ENCODE data around the gene BRI3.

BRI3 gene

GRCh38 chr7:98322331-98323270 lies 41.1 kb downstream of the BRI3 start:
- H3K14ac ChIP-seq (ENCODE audit: low read length) = no peak overlapping the region
- no CpG with 5 or more reads among the region's 24 CpGs for WGBS (ENCODE audit: extremely low coverage, insufficient coverage, insufficient read length)
- peaks cover 0 to 14% of the 10 kb centered on the region in 2 experiments for H3K4me1 ChIP-seq (ENCODE audit: control insufficient read depth in 1 of 2, insufficient read depth in 2 of 2, low read length in 2 of 2)
- no peak overlapping the region for H3K9ac ChIP-seq (ENCODE audit: low read length)
- H2AFZ ChIP-seq (ENCODE audit: insufficient read depth, low read length, poor library complexity) = no peak overlapping the region
- no peak overlapping the region for H2BK5ac ChIP-seq (ENCODE audit: low read depth, low read length, poor library complexity)
- no peak overlapping the region for H4K8ac ChIP-seq (ENCODE audit: low read depth, low read length)
- H3K9me3 ChIP-seq (ENCODE audit: insufficient read depth, low read depth, low read length) = peaks cover 3% of the 10 kb centered on the region
- no peak for DNase-seq
- H3K27me3 ChIP-seq (ENCODE audit: insufficient read depth, low read length) = no peaks in the 10 kb centered on the region
- no peaks in the 10 kb centered on the region for H3K79me2 ChIP-seq (ENCODE audit: control insufficient read depth, insufficient read depth, low read length, poor library complexity)
- H3K36me3 ChIP-seq (ENCODE audit: control insufficient read depth in 1 of 2, insufficient read depth in 2 of 2, low read length in 2 of 2) = peaks cover 6 to 11% of the 10 kb centered on the region in 2 experiments
- no peak overlapping the region for H4K91ac ChIP-seq (ENCODE audit: low read depth, low read length)
- H4K12ac ChIP-seq (ENCODE audit: low read depth, low read length) = no peak overlapping the region
- no peak overlapping the region for H2BK12ac ChIP-seq (ENCODE audit: low read length)
- no peak overlapping the region for H3K4me3 ChIP-seq (ENCODE audit: low read depth, low read length)
- H3K27ac ChIP-seq (ENCODE audit: low read depth, low read length) = no peak overlapping the region
- no peak overlapping the region for H3K4me2 ChIP-seq (ENCODE audit: low read length)
- peak overlapping the region; percentile 2 for H3K4ac ChIP-seq (ENCODE audit: low read depth, low read length)
- no peak overlapping the region for H2BK120ac ChIP-seq (ENCODE audit: insufficient read depth, low read length, poor library complexity)
- no peak overlapping the region for H2AK5ac ChIP-seq (ENCODE audit: low read length)
- peak overlapping the region; percentile 42 for H3K18ac ChIP-seq (ENCODE audit: low read length)
- H3K79me1 ChIP-seq (ENCODE audit: low read length) = peaks cover 2% of the 10 kb centered on the region
- no peak overlapping the region for H3K23ac ChIP-seq (ENCODE audit: low read length)

DNA sequence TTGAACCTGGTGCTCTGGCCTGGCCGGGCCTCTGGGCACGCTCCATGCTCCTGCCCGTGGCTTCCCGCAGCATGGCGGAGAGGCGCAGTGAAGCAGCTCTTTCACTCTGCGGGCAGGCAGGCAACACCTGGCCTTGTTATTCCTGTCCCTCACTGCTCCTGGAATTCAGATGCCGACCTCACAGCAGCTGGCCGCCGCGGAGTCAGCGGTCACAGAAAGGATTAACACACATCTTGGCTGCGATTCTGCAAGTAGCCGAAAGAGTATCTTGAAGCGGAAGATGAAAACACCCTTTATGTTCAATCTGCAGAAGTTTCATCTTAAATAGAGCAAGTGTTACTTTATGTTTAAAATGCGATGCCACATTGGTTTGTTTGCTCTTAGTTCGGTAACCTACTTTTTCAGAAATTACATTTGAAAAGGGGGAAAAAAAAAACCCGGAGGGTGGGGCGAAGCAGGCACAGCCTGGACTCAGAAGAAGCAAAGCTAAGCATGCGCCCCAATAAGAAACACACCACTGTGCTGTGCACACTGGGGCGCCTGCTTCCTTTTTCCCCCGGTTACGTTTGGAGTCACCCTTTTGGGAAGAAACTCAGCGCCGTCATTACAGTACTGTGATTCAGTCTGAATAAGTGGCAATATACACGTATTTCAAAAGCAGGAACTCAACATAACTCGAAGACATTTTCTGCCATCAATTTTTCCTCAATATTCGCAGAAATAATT lies 42.3 kb downstream of the BRI3 start:
- WGBS (ENCODE audit: extremely low coverage, insufficient coverage, insufficient read length) = no CpG with 5 or more reads among the region's 28 CpGs

DNA sequence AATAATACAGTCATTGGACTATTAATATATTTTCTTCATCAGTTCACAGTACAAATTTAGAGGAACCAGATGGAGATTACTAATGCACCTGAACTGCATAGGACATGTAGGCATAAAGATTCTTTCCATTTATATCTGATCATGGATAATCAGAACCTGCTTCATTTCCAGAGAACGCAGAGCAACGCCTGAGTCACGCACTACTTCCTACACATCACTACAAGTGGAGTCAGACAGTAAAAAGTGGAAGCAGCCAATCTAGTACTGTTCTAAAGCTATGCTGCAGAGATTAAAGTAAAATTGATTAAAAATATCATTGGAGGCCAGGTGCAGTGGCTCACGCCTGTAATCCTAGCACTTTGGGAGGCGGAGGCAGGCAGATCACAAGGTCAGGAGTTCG lies 43.3 kb downstream of the BRI3 start:
- Histone ChIP-seq H3K9ac (ENCODE audit: low read length) (no peak overlapping the region), H3K4me2 (ENCODE audit: low read length) (no peak overlapping the region), H4K12ac (ENCODE audit: low read depth, low read length) (no peak overlapping the region), H3K14ac (ENCODE audit: low read length) (no peak overlapping the region), H2AK5ac (ENCODE audit: low read length) (no peak overlapping the region), H3K4ac (ENCODE audit: low read depth, low read length) (no peak overlapping the region), H2AFZ (ENCODE audit: insufficient read depth, low read length, poor library complexity) (no peak overlapping the region), H3K27me3 (ENCODE audit: insufficient read depth, low read length) (no peaks in the 10 kb centered on the region), H3K4me1 (ENCODE audit: control insufficient read depth in 1 of 2, insufficient read depth in 2 of 2, low read length in 2 of 2) (peaks cover 6 to 20% of the 10 kb centered on the region in 2 experiments), H3K4me3 (ENCODE audit: low read depth, low read length) (no peak overlapping the region), H4K8ac (ENCODE audit: low read depth, low read length) (no peak overlapping the region), H3K79me2 (ENCODE audit: control insufficient read depth, insufficient read depth, low read length, poor library complexity) (no peaks in the 10 kb centered on the region), H2BK5ac (ENCODE audit: low read depth, low read length, poor library complexity) (no peak overlapping the region), H3K36me3 (ENCODE audit: control insufficient read depth in 1 of 2, insufficient read depth in 2 of 2, low read length in 2 of 2) (peaks cover 3 to 6% of the 10 kb centered on the region in 2 experiments), H3K79me1 (ENCODE audit: low read length) (peaks cover 4% of the 10 kb centered on the region), H3K18ac (ENCODE audit: low read length) (no peak overlapping the region), H3K9me3 (ENCODE audit: insufficient read depth, low read depth, low read length) (no peaks in the 10 kb centered on the region), H2BK120ac (ENCODE audit: insufficient read depth, low read length, poor library complexity) (no peak overlapping the region), H3K23ac (ENCODE audit: low read length) (no peak overlapping the region), H4K91ac (ENCODE audit: low read depth, low read length) (no peak overlapping the region), H2BK12ac (ENCODE audit: low read length) (no peak overlapping the region), H3K27ac (ENCODE audit: low read depth, low read length) (no peak overlapping the region)
- WGBS (ENCODE audit: extremely low coverage, insufficient coverage, insufficient read length) = no CpG with 5 or more reads among the region's 6 CpGs
- DNase-seq = no peak

More for the DNA sequence above, 42.3 kb downstream of the BRI3 start:
- Histone ChIP-seq H2AK5ac (ENCODE audit: low read length) (no peak overlapping the region), H2BK12ac (ENCODE audit: low read length) (no peak overlapping the region), H3K27me3 (ENCODE audit: insufficient read depth, low read length) (no peaks in the 10 kb centered on the region), H3K9me3 (ENCODE audit: insufficient read depth, low read depth, low read length) (no peaks in the 10 kb centered on the region), H4K8ac (ENCODE audit: low read depth, low read length) (no peak overlapping the region), H3K79me2 (ENCODE audit: control insufficient read depth, insufficient read depth, low read length, poor library complexity) (no peaks in the 10 kb centered on the region), H2BK5ac (ENCODE audit: low read depth, low read length, poor library complexity) (no peak overlapping the region), H3K4ac (ENCODE audit: low read depth, low read length) (no peak overlapping the region), H3K36me3 (ENCODE audit: control insufficient read depth in 1 of 2, insufficient read depth in 2 of 2, low read length in 2 of 2) (peaks cover 6 to 8% of the 10 kb centered on the region in 2 experiments), H2AFZ (ENCODE audit: insufficient read depth, low read length, poor library complexity) (no peak overlapping the region), H3K23ac (ENCODE audit: low read length) (no peak overlapping the region), H3K4me2 (ENCODE audit: low read length) (no peak overlapping the region), H3K4me3 (ENCODE audit: low read depth, low read length) (no peak overlapping the region), H4K91ac (ENCODE audit: low read depth, low read length) (no peak overlapping the region), H3K18ac (ENCODE audit: low read length) (no peak overlapping the region), H3K4me1 (ENCODE audit: control insufficient read depth in 1 of 2, insufficient read depth in 2 of 2, low read length in 2 of 2) (peaks cover 0 to 18% of the 10 kb centered on the region in 2 experiments), H4K12ac (ENCODE audit: low read depth, low read length) (no peak overlapping the region), H3K79me1 (ENCODE audit: low read length) (peaks cover 2% of the 10 kb centered on the region), H3K14ac (ENCODE audit: low read length) (no peak overlapping the region), H3K27ac (ENCODE audit: low read depth, low read length) (no peak overlapping the region), H3K9ac (ENCODE audit: low read length) (no peak overlapping the region), H2BK120ac (ENCODE audit: insufficient read depth, low read length, poor library complexity) (no peak overlapping the region)
- peak; percentile 79 to 89 for DNase-seq

- Histone ChIP-seq H4K91ac (ENCODE audit: low read depth, low read length) (no peak overlapping the region), H2AK5ac (ENCODE audit: low read length) (no peak overlapping the region), H3K79me2 (ENCODE audit: control insufficient read depth, insufficient read depth, low read length, poor library complexity) (no peaks in the 10 kb centered on the region), H2AFZ (ENCODE audit: insufficient read depth, low read length, poor library complexity) (no peak overlapping the region), H3K36me3 (ENCODE audit: control insufficient read depth in 1 of 2, insufficient read depth in 2 of 2, low read length in 2 of 2) (peaks cover 7 to 13% of the 10 kb centered on the region in 2 experiments), H3K9ac (ENCODE audit: low read length) (no peak overlapping the region), H3K14ac (ENCODE audit: low read length) (peak overlapping the region; percentile 1), H3K4me2 (ENCODE audit: low read length) (peak overlapping the region; percentile 32), H2BK12ac (ENCODE audit: low read length) (no peak overlapping the region), H3K4me3 (ENCODE audit: low read depth, low read length) (no peak overlapping the region), H2BK120ac (ENCODE audit: insufficient read depth, low read length, poor library complexity) (peak overlapping the region; percentile 13), H4K12ac (ENCODE audit: low read depth, low read length) (no peak overlapping the region), H3K27me3 (ENCODE audit: insufficient read depth, low read length) (no peaks in the 10 kb centered on the region), H3K27ac (ENCODE audit: low read depth, low read length) (peak overlapping the region; percentile 71), H3K4ac (ENCODE audit: low read depth, low read length) (no peak overlapping the region), H3K9me3 (ENCODE audit: insufficient read depth, low read depth, low read length) (peaks cover 5% of the 10 kb centered on the region), H3K23ac (ENCODE audit: low read length) (no peak overlapping the region), H3K79me1 (ENCODE audit: low read length) (peaks cover 6% of the 10 kb centered on the region), H4K8ac (ENCODE audit: low read depth, low read length) (no peak overlapping the region), H3K4me1 (ENCODE audit: control insufficient read depth in 1 of 2, insufficient read depth in 2 of 2, low read length in 2 of 2) (peaks cover 8 to 12% of the 10 kb centered on the region in 2 experiments), H2BK5ac (ENCODE audit: low read depth, low read length, poor library complexity) (peak overlapping the region; percentile 10), H3K18ac (ENCODE audit: low read length) (peak overlapping the region; percentile 1)
- no peak for DNase-seq
- no CpG with 5 or more reads among the region's 14 CpGs for WGBS (ENCODE audit: extremely low coverage, insufficient coverage, insufficient read length)
These were observed 47.8 kb downstream of the BRI3 start for GRCh38 chr7:98329100-98329790.
